NCI-H2081 (cell line): ENCODE data around the gene ADAMTS17.

Experiments used
- DNase-seq, 2 experiments: peaks; one replicate each; lab custom pipeline; 2025; lab: John Stamatoyannopoulos, UW

Gene ADAMTS17

GRCh38 chr15:100043692-100044091, 298.1 kb downstream of the ADAMTS17 start:
- no peak for DNase-seq

- no peak for DNase-seq
These were observed 298.6 kb downstream of the ADAMTS17 start for GRCh38 chr15:100043068-100043641.

- no peak for DNase-seq
These were observed 299.2 kb downstream of the ADAMTS17 start for GRCh38 chr15:100042558-100042957.

GRCh38 chr15:100041127-100041828, 300.5 kb downstream of the ADAMTS17 start:
- no peak for DNase-seq

- DNase-seq: no peak
These were observed 301.8 kb downstream of the ADAMTS17 start for GRCh38 chr15:100039994-100040393.

GRCh38 chr15:100038736-100039135, 303.0 kb downstream of the ADAMTS17 start:
- no peak for DNase-seq

GRCh38 chr15:100037901-100038300, 303.9 kb downstream of the ADAMTS17 start:
- DNase-seq: no peak

GRCh38 chr15:100036015-100036414, 305.8 kb downstream of the ADAMTS17 start:
- no peak for DNase-seq

GRCh38 chr15:100034191-100034590, 307.6 kb downstream of the ADAMTS17 start:
- DNase-seq: no peak

- DNase-seq: no peak
These were observed 308.5 kb downstream of the ADAMTS17 start for GRCh38 chr15:100033140-100033857.

- no peak for DNase-seq
These were observed 309.3 kb downstream of the ADAMTS17 start for GRCh38 chr15:100032358-100033085.

- no peak for DNase-seq
These were observed 310.0 kb downstream of the ADAMTS17 start for GRCh38 chr15:100031665-100032357.

- DNase-seq: no peak
These were observed 311.1 kb downstream of the ADAMTS17 start for GRCh38 chr15:100030586-100031229.

GRCh38 chr15:100029868-100030479, 311.8 kb downstream of the ADAMTS17 start:
- no peak for DNase-seq

GRCh38 chr15:100029045-100029444, 312.7 kb downstream of the ADAMTS17 start:
- DNase-seq: no peak

GRCh38 chr15:100026041-100026440, 315.7 kb downstream of the ADAMTS17 start:
- DNase-seq: no peak

- no peak for DNase-seq
These were observed 319.0 kb downstream of the ADAMTS17 start for GRCh38 chr15:100022806-100023205.

GRCh38 chr15:100022391-100022790, 319.4 kb downstream of the ADAMTS17 start:
- peak in 1 of 2 experiments; percentile 3 for DNase-seq

GRCh38 chr15:100021653-100022052, 320.1 kb downstream of the ADAMTS17 start:
- DNase-seq: no peak

GRCh38 chr15:100020614-100021013, 321.2 kb downstream of the ADAMTS17 start:
- no peak for DNase-seq

GRCh38 chr15:100020189-100020588, 321.6 kb downstream of the ADAMTS17 start:
- DNase-seq: no peak
